GM12872 (cell line): ENCODE results near the gene TRIM63.

Experiments used
- CTCF ChIP-seq: IDR thresholded peaks from 3 replicates; pipeline ENCODE4 v1.5.1; 2011; ENCODE audit warnings: low read depth, mild to moderate bottlenecking, low read length, moderate library complexity; ENCODE audit not compliant: insufficient read depth

TRIM63 gene

DNA sequence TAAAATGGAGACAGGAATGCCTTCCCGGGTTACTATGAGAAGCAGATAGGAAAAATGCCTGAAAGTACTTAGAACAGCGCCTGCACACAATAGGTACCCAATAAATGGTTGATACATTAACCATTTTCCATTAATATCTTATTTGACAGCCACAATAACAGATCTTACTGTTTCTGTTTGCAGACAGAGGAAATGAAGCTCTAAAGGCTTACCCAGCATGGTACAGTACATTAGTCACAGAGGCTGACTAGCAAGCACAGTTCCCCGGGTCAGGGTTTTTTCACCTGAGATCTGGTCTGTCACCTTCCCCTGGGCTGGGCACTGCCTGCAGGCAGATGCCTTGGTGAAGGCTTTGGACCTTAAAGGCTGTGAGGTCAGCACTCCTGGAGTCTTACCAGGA, 2.9 kb downstream of the TRIM63 start:
- no peak for TF ChIP-seq CTCF

DNA sequence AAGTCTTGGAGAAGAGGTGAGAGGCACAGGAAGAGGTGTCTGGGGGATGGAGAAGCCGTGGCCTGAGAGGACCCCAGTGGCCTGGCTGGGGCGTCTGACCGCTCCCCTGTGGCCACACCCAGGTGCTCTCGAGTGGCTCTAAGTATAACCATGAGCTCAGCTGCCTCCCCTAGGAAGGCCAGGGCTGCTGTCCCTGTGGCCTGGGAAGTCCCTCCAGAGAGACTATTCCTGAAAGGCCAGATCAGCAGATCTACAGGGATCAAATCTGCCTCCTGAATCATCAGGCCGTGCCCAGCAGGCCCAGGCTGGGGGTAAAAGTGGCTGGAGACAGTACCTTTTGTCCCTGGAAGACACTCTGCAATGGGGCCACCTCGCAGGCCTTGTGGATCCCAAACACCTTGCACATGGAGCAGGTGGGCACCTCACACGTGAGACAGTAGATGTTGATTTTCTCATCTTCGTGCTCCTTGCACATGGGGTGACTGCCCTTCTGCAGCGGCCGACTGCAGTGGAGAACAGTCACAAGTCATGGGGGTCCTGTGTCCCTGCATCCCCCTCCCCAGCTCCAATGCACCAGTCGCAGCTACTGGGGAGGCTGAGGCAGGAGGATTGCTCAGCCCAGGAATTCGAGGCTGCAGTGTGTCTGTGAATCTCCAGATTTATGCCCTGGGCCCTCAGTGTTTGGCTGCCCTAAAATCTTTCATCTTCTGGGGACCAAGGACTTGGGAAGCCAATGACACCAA, 6.4 kb downstream of the TRIM63 start:
- TF ChIP-seq CTCF = no peak

- TF ChIP-seq CTCF = no peak
These were observed 7.5 kb downstream of the TRIM63 start for GRCh38 chr1:26059906-26060305.

DNA sequence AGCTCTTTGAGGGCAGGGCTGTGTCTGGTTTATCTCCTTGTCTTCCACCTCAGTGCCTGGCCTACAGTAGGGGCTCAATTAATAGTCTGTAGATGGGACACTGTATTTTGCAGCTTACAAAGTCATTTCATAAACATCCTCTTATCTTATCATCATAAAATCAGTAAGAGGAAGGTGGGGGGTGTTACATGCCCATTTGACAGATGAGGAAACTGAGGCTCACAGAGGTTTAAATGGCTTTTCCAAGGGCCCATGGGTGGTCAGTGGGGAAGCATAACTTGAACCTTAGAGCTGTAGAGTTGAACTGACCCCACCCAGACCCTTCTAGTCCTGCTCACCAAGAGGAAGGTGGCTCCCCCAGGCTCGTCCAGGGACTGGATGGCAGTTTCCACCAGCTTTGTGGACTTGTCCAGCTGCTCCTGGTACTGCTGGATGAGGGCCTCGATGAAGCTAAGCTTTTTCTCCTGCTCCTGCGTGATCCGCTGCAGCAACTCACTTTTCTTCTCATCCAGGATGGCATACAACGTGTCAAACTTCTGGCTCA, 9.3 kb downstream of the TRIM63 start:
- TF ChIP-seq CTCF = no peak

GRCh38 chr1:26057189-26057588, 10.2 kb downstream of the TRIM63 start:
- no peak for TF ChIP-seq CTCF

DNA sequence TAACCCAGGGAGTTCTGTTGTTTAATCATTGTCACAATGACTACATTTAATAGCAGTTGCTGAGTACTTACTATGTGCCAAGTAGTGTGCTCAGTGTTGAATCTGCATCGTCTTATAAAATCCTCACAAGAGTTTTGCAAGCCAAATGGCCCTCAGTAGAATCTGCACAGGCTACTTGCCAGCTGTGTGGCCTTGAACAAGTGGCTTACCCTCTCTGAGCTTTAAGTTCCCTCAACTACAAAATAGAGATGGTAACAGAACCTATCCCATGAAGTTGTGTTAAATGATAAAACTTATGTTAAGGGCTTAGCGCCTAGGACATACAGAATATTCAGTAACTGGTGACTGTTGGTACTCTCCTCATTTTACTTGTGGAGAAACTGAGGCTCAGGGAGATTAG, 12.4 kb downstream of the TRIM63 start:
- TF ChIP-seq CTCF = no peak

DNA sequence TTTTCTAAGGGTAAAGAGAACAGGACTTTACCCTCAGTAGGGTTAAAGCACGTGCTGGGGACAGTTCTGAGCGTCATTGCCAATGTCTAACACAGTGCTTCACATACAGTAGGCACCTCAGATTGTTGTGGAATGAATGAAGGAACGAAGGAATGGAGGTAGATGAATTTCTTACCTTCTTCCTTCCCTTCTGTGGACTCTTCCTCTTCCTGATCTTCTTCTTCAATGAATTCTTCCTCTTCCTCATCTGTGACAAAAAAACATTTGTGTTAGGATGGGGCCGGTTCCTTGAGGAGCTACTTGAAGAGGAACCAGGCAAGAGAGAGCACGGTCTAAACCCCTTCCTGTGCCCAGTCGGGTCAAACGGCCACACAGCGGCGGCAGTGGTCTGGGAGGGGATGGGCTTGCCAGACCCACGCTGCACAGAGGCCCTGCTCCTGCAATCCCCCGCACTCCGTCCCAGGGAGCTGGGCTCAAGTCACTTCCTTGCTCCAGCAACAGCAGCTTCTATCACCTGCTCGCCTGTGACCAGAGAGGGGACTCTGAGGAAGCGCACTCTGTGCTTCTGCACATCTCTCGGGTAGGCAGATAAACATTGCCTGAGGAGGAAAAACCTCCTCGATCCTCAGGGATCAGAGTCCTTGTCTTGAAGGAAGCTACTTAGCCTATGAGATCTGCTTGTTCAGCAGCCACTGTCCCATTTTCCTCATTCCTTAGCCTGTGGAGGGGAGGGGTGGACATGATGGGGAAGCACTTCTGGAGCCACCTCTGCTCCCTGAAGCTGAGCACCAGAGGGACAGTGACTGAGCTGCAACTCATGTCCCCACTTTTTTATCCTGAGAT, 13.5 kb downstream of the TRIM63 start:
- TF ChIP-seq CTCF = no peak
